Measurements from ENCODE around the gene CACNA1D.

CACNA1D gene

GRCh38 chr3:53860196-53860595 lies 365.8 kb downstream of the CACNA1D start:
- Mint-ChIP-seq H3K27me3 (ENCODE audit: low read depth) (no peaks in the 10 kb centered on the region), H3K9me3 (no peaks in the 10 kb centered on the region), H3K4me3 (no peak overlapping the region), H3K36me3 (ENCODE audit: low read depth) (peaks cover 40% of the 10 kb centered on the region), H3K27ac (no peak overlapping the region), H3K4me1 (ENCODE audit: low read depth) (peaks cover 6% of the 10 kb centered on the region)
- DNase-seq (ENCODE audit: low spot score) = no peak

GRCh38 chr3:53862241-53862640 lies 367.8 kb downstream of the CACNA1D start:
- no peak for DNase-seq (ENCODE audit: low spot score)
- Mint-ChIP-seq H3K36me3 (ENCODE audit: low read depth) (peaks cover 42% of the 10 kb centered on the region), H3K9me3 (no peaks in the 10 kb centered on the region), H3K27ac (no peak overlapping the region), H3K4me3 (no peak overlapping the region), H3K27me3 (ENCODE audit: low read depth) (no peaks in the 10 kb centered on the region), H3K4me1 (ENCODE audit: low read depth) (peaks cover 2% of the 10 kb centered on the region)

- H3K4me1 Mint-ChIP-seq (ENCODE audit: low read depth) = peaks cover 5% of the 10 kb centered on the region
- H3K4me3 Mint-ChIP-seq = no peak overlapping the region
- no peaks in the 10 kb centered on the region for H3K27me3 Mint-ChIP-seq (ENCODE audit: low read depth)
- H3K9me3 Mint-ChIP-seq = no peaks in the 10 kb centered on the region
- no peak for DNase-seq (ENCODE audit: low spot score)
- no peak overlapping the region for H3K27ac Mint-ChIP-seq
- H3K36me3 Mint-ChIP-seq (ENCODE audit: low read depth) = peaks cover 46% of the 10 kb centered on the region
Observed at GRCh38 chr3:53863145-53863544, 368.7 kb downstream of the CACNA1D start.

Measured in T-helper 2 cell treated with Interferon-gamma antibody and Interleukin-4, amounts not matched to agents 5 μg/mL and 100 μg/mL, for 36 hours (primary cell).